Colonic mucosa (tissue), 4 donors: ENCODE results near the gene SPON1. TPM values are rescaled to one million over a fixed set of nuclear protein-coding genes. Genes with fewer than 3 reads are reported as not detected.

ENCODE experiments used
- DNase-seq: peaks from one replicate; pipeline ENCODE4 v3.0.0-alpha.2; 2020
- H3K27ac ChIP-seq: fragments of 200-600 bp; one replicate; pipeline ENCODE4 v1.8.0; 2021
- H3K27me3 ChIP-seq: fragments of 200-600 bp; one replicate; pipeline ENCODE4 v1.8.0; 2021
- H3K36me3 ChIP-seq: fragments of 200-600 bp; one replicate; pipeline ENCODE4 v1.8.0; 2021
- H3K4me1 ChIP-seq: fragments of 200-600 bp; one replicate; pipeline ENCODE4 v1.8.0; 2021; ENCODE audit warnings: mild to moderate bottlenecking
- H3K4me3 ChIP-seq: fragments of 200-600 bp; one replicate; pipeline ENCODE4 v1.8.0; 2021
- H3K9ac ChIP-seq, 2 donors: one replicate each; pipeline ENCODE4 v1.7.0; 2013; ENCODE audit warnings: control low read depth in 2 of 2, low read depth in 2 of 2, low read length in 2 of 2
- H3K9me3 ChIP-seq: fragments of 200-600 bp; one replicate; pipeline ENCODE4 v1.8.0; 2021
- intact Hi-C: fragments of 100-400 bp; cut with DNase I; formaldehyde crosslinking; loops from one replicate; pipeline ENCODE4 v1.14.1; 2022
- total RNA-seq, 2 donors: library from RNA; stranded (reverse); fragmentation: NEBNext Ultra II Directional in 1 of 2; extraction: Animal tissue kit (Norgen Biotek cat#: 25700) in 1 of 2; gene quantifications; one replicate each; pipeline ENCODE4 v1.2.1, GENCODE V29; 2021
- TF ChIP-seq, protein P1 (sequence below): fragments of 200-600 bp; IDR thresholded peaks from one replicate; pipeline ENCODE4 v1.8.0; 2022; ENCODE audit warnings: antibody characterized with exemption, mild to moderate bottlenecking
- donor health status: healthy.
- donor health status: DM: no; HTN: no; CAD: no.
- donor health status: DM: no; HTN: no; CAD: no.

SPON1 gene
- total RNA-seq, 2 donors from 2014 or later: 91.4 to 93.9 TPM

DNA sequence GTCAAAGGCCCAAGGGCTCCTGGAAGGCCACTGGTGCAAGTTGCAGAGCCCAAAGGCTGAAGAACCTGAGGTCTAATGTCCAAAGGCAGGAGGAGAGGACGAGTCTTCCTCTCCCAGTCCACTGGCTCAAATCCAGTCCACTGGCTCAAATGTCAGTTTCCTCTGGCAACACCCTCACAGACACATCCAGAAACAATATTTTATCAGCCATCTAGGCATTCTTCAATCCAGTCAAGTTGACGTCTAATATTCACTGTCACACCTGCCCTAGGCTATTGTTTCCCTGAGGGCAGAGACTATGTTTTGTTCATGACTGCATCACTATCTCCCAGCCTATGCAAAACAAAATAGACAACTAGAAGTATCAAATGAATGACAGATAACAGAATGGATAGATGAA lies 148.1 kb downstream of the SPON1 start:
- Histone ChIP-seq H3K27ac (no peak overlapping the region), H3K27me3 (no peaks in the 10 kb centered on the region), H3K4me1 (no peaks in the 10 kb centered on the region), H3K9ac (no peak overlapping the region), H3K9me3 (no peaks in the 10 kb centered on the region), H3K36me3 (no peaks in the 10 kb centered on the region), H3K4me3 (no peak overlapping the region)
- no peak for DNase-seq
- TF ChIP-seq, protein P1, sequence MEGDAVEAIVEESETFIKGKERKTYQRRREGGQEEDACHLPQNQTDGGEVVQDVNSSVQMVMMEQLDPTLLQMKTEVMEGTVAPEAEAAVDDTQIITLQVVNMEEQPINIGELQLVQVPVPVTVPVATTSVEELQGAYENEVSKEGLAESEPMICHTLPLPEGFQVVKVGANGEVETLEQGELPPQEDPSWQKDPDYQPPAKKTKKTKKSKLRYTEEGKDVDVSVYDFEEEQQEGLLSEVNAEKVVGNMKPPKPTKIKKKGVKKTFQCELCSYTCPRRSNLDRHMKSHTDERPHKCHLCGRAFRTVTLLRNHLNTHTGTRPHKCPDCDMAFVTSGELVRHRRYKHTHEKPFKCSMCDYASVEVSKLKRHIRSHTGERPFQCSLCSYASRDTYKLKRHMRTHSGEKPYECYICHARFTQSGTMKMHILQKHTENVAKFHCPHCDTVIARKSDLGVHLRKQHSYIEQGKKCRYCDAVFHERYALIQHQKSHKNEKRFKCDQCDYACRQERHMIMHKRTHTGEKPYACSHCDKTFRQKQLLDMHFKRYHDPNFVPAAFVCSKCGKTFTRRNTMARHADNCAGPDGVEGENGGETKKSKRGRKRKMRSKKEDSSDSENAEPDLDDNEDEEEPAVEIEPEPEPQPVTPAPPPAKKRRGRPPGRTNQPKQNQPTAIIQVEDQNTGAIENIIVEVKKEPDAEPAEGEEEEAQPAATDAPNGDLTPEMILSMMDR: no peak
- intact Hi-C loops: no loop called here

DNA sequence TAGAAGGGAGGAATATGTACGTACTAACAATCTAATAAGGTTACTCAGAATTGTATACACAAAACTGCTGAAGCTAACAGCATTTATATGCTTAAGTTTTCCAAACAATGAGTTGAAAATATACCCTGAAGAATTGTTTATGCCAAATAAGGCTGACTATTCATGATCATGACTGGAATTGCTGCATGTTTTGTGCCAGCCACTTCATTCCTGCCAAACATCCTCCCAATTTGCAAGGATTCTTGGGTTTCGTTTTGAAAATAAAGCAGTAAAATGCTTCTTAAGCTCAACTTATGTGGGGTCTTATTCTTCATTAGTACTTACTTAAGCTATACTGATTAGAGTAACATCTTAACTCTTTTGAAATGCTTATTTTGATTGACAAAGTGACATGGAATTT lies 149.0 kb downstream of the SPON1 start:
- Histone ChIP-seq H3K9ac (no peak overlapping the region), H3K9me3 (no peaks in the 10 kb centered on the region), H3K27ac (no peak overlapping the region), H3K36me3 (no peaks in the 10 kb centered on the region), H3K27me3 (no peaks in the 10 kb centered on the region), H3K4me1 (no peaks in the 10 kb centered on the region), H3K4me3 (no peak overlapping the region)
- intact Hi-C loops: no loop called here
- DNase-seq: no peak
- TF ChIP-seq, protein P1: no peak

- Histone ChIP-seq H3K36me3 (no peaks in the 10 kb centered on the region), H3K9me3 (no peaks in the 10 kb centered on the region), H3K4me1 (no peaks in the 10 kb centered on the region), H3K27me3 (no peaks in the 10 kb centered on the region), H3K9ac (no peak overlapping the region), H3K4me3 (no peak overlapping the region), H3K27ac (no peak overlapping the region)
- intact Hi-C loops: no loop called here
- TF ChIP-seq, protein P1: no peak
- no peak for DNase-seq
These were observed 150.2 kb downstream of the SPON1 start for GRCh38 chr11:14112721-14113120.

- no peak overlapping the region for H3K9ac ChIP-seq
- H3K4me3 ChIP-seq: no peak overlapping the region
- H3K27ac ChIP-seq: no peak overlapping the region
- no peaks in the 10 kb centered on the region for H3K9me3 ChIP-seq
- no peaks in the 10 kb centered on the region for H3K36me3 ChIP-seq
- no peaks in the 10 kb centered on the region for H3K27me3 ChIP-seq
- intact Hi-C loops: no loop called here
- no peaks in the 10 kb centered on the region for H3K4me1 ChIP-seq
- DNase-seq: no peak
- TF ChIP-seq, protein P1: no peak
These were observed 151.7 kb downstream of the SPON1 start for GRCh38 chr11:14114269-14114668.

DNA sequence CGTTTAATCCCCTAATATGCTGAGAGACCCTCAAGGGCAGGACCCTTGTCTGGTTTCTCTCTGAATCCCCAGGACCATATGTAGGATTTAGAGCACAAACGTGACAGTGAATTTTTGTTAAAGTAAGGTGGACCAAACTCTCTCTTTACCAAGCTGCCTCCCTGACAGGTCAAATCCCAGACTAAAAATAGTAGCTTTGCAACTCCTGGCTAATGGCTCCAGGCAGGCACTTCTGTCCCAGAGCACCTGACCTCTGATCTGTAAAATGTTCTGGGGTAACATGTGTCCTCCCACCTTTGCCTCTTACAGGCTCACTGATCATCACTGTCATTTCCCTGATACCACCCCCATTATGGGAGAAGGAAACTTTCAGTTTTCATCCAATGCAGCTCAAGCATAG lies 152.3 kb downstream of the SPON1 start:
- H3K9me3 ChIP-seq: no peaks in the 10 kb centered on the region
- intact Hi-C loops: no loop called here
- TF ChIP-seq, protein P1: no peak
- no peak overlapping the region for H3K4me3 ChIP-seq
- H3K27ac ChIP-seq: no peak overlapping the region
- H3K27me3 ChIP-seq: no peaks in the 10 kb centered on the region
- no peaks in the 10 kb centered on the region for H3K4me1 ChIP-seq
- no peaks in the 10 kb centered on the region for H3K36me3 ChIP-seq
- H3K9ac ChIP-seq: no peak overlapping the region
- DNase-seq: no peak

- Histone ChIP-seq H3K9me3 (no peaks in the 10 kb centered on the region), H3K27ac (no peak overlapping the region), H3K9ac (no peak overlapping the region), H3K4me1 (no peaks in the 10 kb centered on the region), H3K36me3 (no peaks in the 10 kb centered on the region), H3K4me3 (no peak overlapping the region), H3K27me3 (no peaks in the 10 kb centered on the region)
- intact Hi-C loops: no loop called here
- no peak for DNase-seq
- TF ChIP-seq, protein P1: no peak
These were observed 155.1 kb downstream of the SPON1 start for GRCh38 chr11:14117632-14118031.
